ENCODE measurements around the gene KDR.

KDR gene

GRCh38 chr4:55125087-55125721 lies at the start of gene KDR:
Gene KDR (minus strand): TSS chr4:55125595. CDS start chr4:55125293, 302 bp downstream.
- no peak for TF ChIP-seq CTCF (IDR thresholded peaks at IDR 0.05; ENCODE audit: low read depth, low read length)
- DNase-seq (ENCODE audit: extremely low read depth, low read depth): no peak

GRCh38 chr4:55173580-55173979 lies 48.2 kb upstream of the KDR start:
- no peak for TF ChIP-seq CTCF (IDR thresholded peaks at IDR 0.05; ENCODE audit: low read depth, low read length)
- DNase-seq (ENCODE audit: extremely low read depth, low read depth): no peak

GRCh38 chr4:55172694-55173287 lies 47.4 kb upstream of the KDR start:
- DNase-seq (ENCODE audit: extremely low read depth, low read depth): no peak
- TF ChIP-seq CTCF (IDR thresholded peaks at IDR 0.05; ENCODE audit: low read depth, low read length): no peak

- no peak for TF ChIP-seq CTCF (IDR thresholded peaks at IDR 0.05; ENCODE audit: low read depth, low read length)
- DNase-seq (ENCODE audit: extremely low read depth, low read depth): no peak
These were observed 45.1 kb upstream of the KDR start for GRCh38 chr4:55170462-55170861.

- no peak for DNase-seq (ENCODE audit: extremely low read depth, low read depth)
- no peak for TF ChIP-seq CTCF (IDR thresholded peaks at IDR 0.05; ENCODE audit: low read depth, low read length)
These were observed 44.1 kb upstream of the KDR start for GRCh38 chr4:55169352-55169961.

- DNase-seq (ENCODE audit: extremely low read depth, low read depth): no peak
- TF ChIP-seq CTCF (IDR thresholded peaks at IDR 0.05; ENCODE audit: low read depth, low read length): no peak
These were observed 37.0 kb upstream of the KDR start for GRCh38 chr4:55162396-55162795.

GRCh38 chr4:55161739-55162138 lies 36.3 kb upstream of the KDR start:
- no peak for DNase-seq (ENCODE audit: extremely low read depth, low read depth)
- no peak for TF ChIP-seq CTCF (IDR thresholded peaks at IDR 0.05; ENCODE audit: low read depth, low read length)

Data from AG09319 (cell line).